Skeletal muscle cell (primary cell): ENCODE data around the gene KANK2.
A peak's percentile ranks its signal among the peaks of the same experiment; 100 is the strongest.
"Not testable (repeated sequence)": the region's sequence is repeated elsewhere in the genome, so short reads cannot be mapped to it uniquely, and the experiment has no call there.

ENCODE experiments used
- DNase-seq: peaks from one replicate; pipeline ENCODE4 v3.0.0-alpha.2; 2010; ENCODE audit warnings: low read depth
- H3K4me3 ChIP-seq: 2 replicates; pipeline ENCODE4 v1.5.1; 2011; ENCODE audit warnings: low read depth, mild to moderate bottlenecking, control low read depth, low read length, moderate library complexity

The KANK2 gene

GRCh38 chr19:11200015-11200574 is 2.8 kb upstream of the KANK2 start:
- H3K4me3 ChIP-seq, result no peak overlapping the region
- no peak for DNase-seq

GRCh38 chr19:11199517-11199916 is 2.2 kb upstream of the KANK2 start:
- no peak for DNase-seq
- H3K4me3 ChIP-seq, result no peak overlapping the region

GRCh38 chr19:11198769-11199424 is 1.6 kb upstream of the KANK2 start:
- H3K4me3 ChIP-seq, result no peak overlapping the region
- no peak for DNase-seq

GRCh38 chr19:11198175-11198534 is 810 bp upstream of the KANK2 start:
- H3K4me3 ChIP-seq, result peak overlapping the region; percentile 91
- DNase-seq, result no peak

- no peak for DNase-seq
- peak overlapping the region; percentile 91 for H3K4me3 ChIP-seq
Observed at GRCh38 chr19:11196406-11197287, 698 bp downstream of the KANK2 start.

GRCh38 chr19:11195681-11196080 is 1.7 kb downstream of the KANK2 start:
- no peak for DNase-seq
- peak overlapping the region; percentile 91 for H3K4me3 ChIP-seq

- H3K4me3 ChIP-seq, result peak overlapping the region; percentile 91
- no peak for DNase-seq
Observed at GRCh38 chr19:11194656-11195558, 2.4 kb downstream of the KANK2 start.

- peak overlapping the region; percentile 91 for H3K4me3 ChIP-seq
- DNase-seq, result no peak
Observed at GRCh38 chr19:11194173-11194572, 3.2 kb downstream of the KANK2 start.

GRCh38 chr19:11192957-11193939 is 4.1 kb downstream of the KANK2 start:
- DNase-seq, result no peak
- H3K4me3 ChIP-seq, result no peak overlapping the region

GRCh38 chr19:11191934-11192333 is 5.4 kb downstream of the KANK2 start:
- no peak overlapping the region for H3K4me3 ChIP-seq
- DNase-seq, result no peak

GRCh38 chr19:11191273-11191755 is 6.0 kb downstream of the KANK2 start:
- H3K4me3 ChIP-seq, result no peak overlapping the region
- peak; percentile 62 for DNase-seq

GRCh38 chr19:11190501-11190900 is 6.8 kb downstream of the KANK2 start:
- DNase-seq, result no peak
- no peak overlapping the region for H3K4me3 ChIP-seq

GRCh38 chr19:11187441-11187840 is 9.9 kb downstream of the KANK2 start:
- no peak overlapping the region for H3K4me3 ChIP-seq
- no peak for DNase-seq

- H3K4me3 ChIP-seq, result no peak overlapping the region
- no peak for DNase-seq
Observed at GRCh38 chr19:11182994-11183393, 14.4 kb downstream of the KANK2 start.

- no peak overlapping the region for H3K4me3 ChIP-seq
- no peak for DNase-seq
Observed at GRCh38 chr19:11181488-11181887, 15.9 kb downstream of the KANK2 start.

- DNase-seq, H3K4me3 ChIP-seq: not testable (repeated sequence)
Observed at GRCh38 chr19:11180975-11181374, 16.4 kb downstream of the KANK2 start.

GRCh38 chr19:11180346-11180745 is 17.0 kb downstream of the KANK2 start:
- no peak for DNase-seq
- H3K4me3 ChIP-seq, result no peak overlapping the region

- no peak for DNase-seq
- H3K4me3 ChIP-seq, result no peak overlapping the region
Observed at GRCh38 chr19:11179716-11180297, 17.5 kb downstream of the KANK2 start.
